MV-4-11 (cell line): ENCODE data around the gene ABCA4.

Experiments
- DNase-seq: peaks from one replicate; lab custom pipeline; 2025; lab: John Stamatoyannopoulos, UW

Gene ABCA4

DNA sequence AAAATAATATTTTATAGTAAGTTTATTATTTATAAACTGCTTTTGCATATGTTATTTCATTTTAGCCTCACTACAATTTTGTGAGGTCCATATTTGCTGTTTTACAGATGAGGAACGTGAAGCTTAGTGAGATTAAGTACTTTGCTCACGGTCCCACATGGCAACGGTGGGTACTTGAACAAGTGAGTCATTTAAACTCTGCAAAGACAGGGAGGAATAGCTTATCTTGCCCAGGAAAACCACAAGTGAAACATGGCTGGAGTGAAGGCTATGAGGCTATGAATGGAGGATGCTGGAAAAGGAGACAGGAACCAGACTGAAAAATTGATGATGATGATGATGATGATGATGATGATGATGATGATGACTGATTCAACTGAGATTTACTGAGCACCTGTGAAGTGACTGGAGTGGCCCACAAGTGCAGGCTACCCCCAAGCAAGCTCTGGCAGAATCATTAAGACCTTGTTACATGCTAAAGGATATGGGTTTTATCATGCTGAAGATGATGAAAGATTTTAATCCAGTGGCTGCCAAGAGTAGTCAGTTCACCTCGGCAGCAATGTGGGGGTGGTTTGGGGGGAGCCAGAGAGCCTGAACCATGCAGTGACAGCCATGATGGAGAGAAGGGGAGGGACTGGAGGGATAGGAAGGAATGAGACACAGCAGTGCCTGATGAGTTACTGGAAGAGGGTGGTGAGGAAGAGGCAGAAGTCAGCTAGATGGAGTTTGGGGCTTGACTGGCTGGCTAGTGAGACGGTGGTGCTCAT, 1.4 kb upstream of the ABCA4 start:
- DNase-seq: no peak

DNA sequence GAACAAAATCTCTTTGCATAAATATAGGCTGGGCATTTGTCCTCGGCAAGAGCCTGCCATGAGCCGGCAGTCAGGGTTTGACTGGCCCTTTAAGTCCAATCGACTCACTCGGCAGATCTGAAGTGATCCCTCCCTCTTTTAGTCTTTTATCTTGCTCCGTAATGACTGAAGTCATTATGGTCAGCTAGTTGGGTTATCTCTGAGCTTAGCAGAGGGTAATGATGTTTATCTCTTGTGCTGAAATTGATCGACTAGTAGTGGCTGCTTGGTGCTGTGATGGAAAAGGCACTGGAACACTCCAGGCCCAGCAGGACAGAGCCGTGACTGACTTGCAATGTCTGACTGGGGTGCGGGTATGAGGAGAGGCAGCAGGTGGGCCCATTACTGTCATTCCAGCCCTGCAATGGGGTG, 468 bp upstream of the ABCA4 start:
- DNase-seq: no peak

DNA sequence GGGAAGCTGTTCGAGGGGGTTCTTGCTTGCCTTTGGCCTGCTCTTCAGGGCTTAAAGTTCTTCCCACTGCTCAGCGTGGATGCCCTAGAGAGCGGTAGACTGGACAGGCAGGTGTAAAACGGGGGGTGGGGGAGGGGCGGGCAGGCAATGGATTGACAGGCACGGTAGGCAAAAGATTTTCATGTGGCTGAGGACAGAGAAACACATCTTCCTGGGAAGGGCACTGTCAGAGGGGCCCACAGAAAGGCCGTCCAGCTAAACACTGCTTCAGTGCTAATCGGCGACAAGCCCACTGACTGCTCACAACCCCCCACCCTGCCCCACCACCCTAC, 412 bp downstream of the ABCA4 start:
- no peak for DNase-seq

GRCh38 chr1:94119796-94120569, 965 bp downstream of the ABCA4 start:
- DNase-seq: peak; percentile 33

GRCh38 chr1:94119306-94119705, 1.6 kb downstream of the ABCA4 start:
- no peak for DNase-seq

- no peak for DNase-seq
Measured at GRCh38 chr1:94118471-94118870, 2.5 kb downstream of the ABCA4 start.

DNA sequence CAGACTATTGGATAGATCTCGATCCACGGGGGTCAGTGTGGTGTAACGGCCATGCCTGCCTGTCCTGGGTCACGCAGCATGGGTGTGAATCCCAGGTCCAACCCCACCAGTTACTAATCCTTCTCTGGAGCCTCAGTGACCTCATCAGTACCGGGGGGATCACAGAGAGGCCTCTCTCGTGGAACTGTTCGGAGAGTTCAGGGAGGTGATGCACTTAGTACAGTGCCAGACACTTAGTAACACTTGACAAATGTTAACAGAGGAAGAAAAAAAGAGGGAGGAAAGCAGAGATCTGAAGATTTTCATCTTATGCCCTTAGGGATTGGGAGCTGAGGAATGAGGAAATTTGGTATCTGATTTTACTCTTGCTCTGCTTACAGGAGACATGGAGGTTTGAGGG, 2.9 kb downstream of the ABCA4 start:
- DNase-seq: no peak

GRCh38 chr1:94117259-94117851, 3.6 kb downstream of the ABCA4 start:
- DNase-seq: no peak

DNA sequence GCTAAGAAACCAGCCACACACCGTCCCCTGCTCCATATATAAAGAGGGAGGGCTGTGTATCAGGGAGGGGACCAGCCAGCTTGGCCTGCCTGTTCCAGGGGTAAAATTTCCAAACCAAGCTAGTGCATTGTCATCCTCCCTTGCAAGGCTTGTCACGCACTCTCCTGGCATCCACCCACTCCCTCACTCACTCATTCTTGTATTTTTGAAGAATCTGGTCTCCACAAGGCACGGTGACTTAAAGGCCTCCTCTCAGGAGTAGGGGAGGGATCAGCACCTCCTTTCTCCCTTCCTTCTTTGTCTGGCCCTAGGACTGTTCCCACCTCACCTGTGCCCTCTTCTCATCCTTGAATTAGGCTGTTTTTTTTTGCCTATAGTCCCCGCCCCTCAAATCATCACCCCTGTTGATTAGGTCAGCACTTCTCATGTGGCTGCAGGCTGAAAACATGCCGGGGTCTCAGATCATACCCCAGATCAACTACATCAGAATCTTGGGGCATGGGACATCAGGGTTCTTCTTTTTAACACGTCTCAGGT, 5.0 kb downstream of the ABCA4 start:
- DNase-seq: no peak

- DNase-seq: no peak
Measured at GRCh38 chr1:94115254-94115899, 5.6 kb downstream of the ABCA4 start.

DNA sequence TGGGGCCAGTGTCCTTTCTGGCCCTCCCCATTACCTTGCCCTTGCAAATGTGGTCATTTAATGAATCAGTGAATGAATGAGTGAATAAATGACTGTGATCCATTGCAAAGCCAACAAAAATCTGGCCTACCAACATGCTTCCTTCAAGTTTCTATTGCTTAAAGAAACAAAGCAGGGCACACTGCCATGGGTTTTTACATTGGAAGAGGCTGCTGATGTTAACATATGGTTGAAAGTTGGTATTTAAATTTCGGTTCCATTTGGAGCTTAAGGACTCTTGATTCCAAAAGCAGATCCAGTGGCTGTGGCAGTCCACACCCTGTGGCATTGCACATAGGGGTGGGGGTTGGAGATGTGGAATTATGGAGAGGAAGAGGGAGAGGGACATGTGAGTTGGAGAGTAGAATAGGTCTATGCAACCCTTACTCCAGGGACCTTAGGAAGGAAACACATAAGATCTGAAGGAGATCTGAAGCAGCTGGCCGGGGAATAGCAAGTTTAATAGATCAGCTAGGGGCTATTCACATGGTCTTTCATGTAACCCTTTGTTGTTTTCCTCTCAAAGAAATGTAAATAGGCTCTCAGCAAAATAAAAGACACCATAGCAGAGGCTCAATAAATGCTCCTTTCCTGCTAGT, 7.2 kb downstream of the ABCA4 start:
- DNase-seq: no peak

- DNase-seq: no peak
Measured at GRCh38 chr1:94111879-94112278, 9.1 kb downstream of the ABCA4 start.

DNA sequence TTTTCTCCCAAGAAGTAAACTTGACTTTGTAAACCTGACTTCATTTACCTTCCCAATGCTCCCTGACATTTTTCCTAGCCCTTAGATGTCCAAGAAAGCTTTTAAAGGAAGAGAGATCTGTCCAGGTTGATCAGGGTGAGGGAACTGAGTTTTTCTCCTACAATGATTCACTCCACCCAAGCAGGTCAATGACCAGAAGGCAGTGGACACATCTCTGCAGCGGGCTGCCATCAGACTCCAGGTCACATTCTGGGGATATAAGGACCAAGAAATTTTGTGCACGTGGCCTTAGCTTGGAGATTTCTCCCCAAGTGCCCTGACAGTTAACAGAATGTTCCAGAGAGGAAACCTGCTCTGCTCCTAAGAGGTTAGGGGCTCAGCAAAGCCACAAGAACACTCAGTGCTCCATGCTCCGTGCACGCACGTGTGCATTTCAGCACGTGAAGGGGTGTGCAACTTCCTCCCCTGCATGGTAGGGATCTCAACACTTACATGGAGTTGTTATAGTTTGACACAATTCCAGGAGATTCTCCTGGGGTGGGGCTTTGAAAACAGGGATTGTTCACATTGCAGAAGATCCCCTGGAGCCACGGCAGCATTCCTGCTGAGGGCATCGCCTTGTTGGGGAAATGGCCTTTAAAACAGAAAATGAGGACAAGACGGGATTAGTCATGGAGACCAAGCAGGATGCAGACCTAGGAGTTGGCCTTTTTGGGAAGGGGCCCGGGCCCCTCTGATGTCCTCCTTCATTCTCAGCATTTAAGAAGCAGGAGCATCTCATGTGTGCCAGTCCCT, 9.8 kb downstream of the ABCA4 start:
- no peak for DNase-seq

GRCh38 chr1:94110021-94110761, 10.8 kb downstream of the ABCA4 start:
- DNase-seq: no peak

DNA sequence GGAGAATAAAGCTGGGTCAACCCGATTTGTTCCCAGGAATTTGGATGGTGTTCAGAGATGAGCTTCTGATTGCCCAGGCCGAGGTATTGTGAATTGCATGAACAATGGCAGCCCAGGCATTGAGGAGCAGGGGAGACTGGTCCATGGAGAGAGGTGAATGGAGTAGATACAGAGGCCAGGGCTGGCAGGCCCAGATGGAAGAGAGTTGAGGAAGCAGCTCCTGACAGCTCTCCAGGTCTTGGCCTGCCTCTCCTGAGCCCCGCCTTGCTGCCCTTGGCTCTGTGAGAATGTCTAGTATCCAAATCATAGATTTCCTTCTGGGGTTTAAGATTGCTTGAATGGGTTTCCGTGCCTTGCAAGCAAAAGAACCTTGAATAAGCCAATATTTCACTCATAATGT, 11.5 kb downstream of the ABCA4 start:
- DNase-seq: no peak

- DNase-seq: no peak
Measured at GRCh38 chr1:94107141-94107540, 13.8 kb downstream of the ABCA4 start.

GRCh38 chr1:94106716-94107115, 14.2 kb downstream of the ABCA4 start:
- DNase-seq: no peak

GRCh38 chr1:94105957-94106529, 14.9 kb downstream of the ABCA4 start:
- peak; percentile 55 for DNase-seq

GRCh38 chr1:94105581-94105952, 15.4 kb downstream of the ABCA4 start:
- no peak for DNase-seq
